Psoas muscle (tissue), 8 donors: Measurements from ENCODE around the gene PRCD. TPM values are rescaled to one million over a fixed set of nuclear protein-coding genes. Genes with fewer than 3 reads are reported as not detected.

Experiments
- ATAC-seq, 4 donors: fragments of 200-7000 bp; cut with Tn5 transposase; one replicate each; pipeline ENCODE4 v1.9.1; 2020; ENCODE audit warnings: moderate library complexity in 3 of 4, mild to moderate bottlenecking in 2 of 4
- DNase-seq, 2 donors: peaks; one replicate each; pipeline ENCODE4 v3.0.0-alpha.2; 2020
- H3K27ac ChIP-seq: fragments of 200-600 bp; one replicate; pipeline ENCODE4 v1.8.0; 2022
- H3K27me3 ChIP-seq, 3 donors: fragments of 200-600 bp in 1 of 3; one replicate each; pipeline versions ENCODE4 v1.6.1 to v1.8.0; 2013 to 2022; ENCODE audit warnings: low read length in 2 of 3, mild to moderate bottlenecking in 2 of 3, moderate library complexity in 1 of 3; ENCODE audit not compliant: insufficient read depth in 3 of 3
- H3K36me3 ChIP-seq, 2 donors: fragments of 200-600 bp in 1 of 2; one replicate each; pipeline versions ENCODE4 v1.6.1 to v1.8.0; 2013 to 2022; ENCODE audit warnings: low read depth in 1 of 2, mild to moderate bottlenecking in 1 of 2, moderate library complexity in 1 of 2; ENCODE audit not compliant: insufficient read depth in 1 of 2
- H3K4me1 ChIP-seq: fragments of 200-600 bp; one replicate; pipeline ENCODE4 v1.8.0; 2022
- H3K4me3 ChIP-seq: fragments of 200-600 bp; one replicate; pipeline ENCODE4 v1.8.0; 2022; ENCODE audit warnings: mild to moderate bottlenecking
- H3K9me3 ChIP-seq: fragments of 200-600 bp; one replicate; pipeline ENCODE4 v1.8.0; 2022
- WGBS, 3 donors: extraction: QIAGEN DNeasy Blood & Tissue Kit; methylation state at CpG; one replicate each; pipeline versions ENCODE4 v1.1.6 to v1.1.7; 2013; 5-methylcytosine and 5-hydroxymethylcytosine counted together
- intact Hi-C, 2 donors: fragments of 100-400 bp; cut with DNase I; formaldehyde crosslinking; loops; one replicate each; pipeline versions ENCODE4 v1.11.0 to v1.14.2; 2022
- polyA plus RNA-seq, 3 donors: library from polyadenylated mRNA; stranded (reverse); fragments of 200-250 nt; gene quantifications; one replicate each; pipeline ENCODE4 v1.2.3, GENCODE V29; 2013
- total RNA-seq, 4 donors: library from RNA; stranded (reverse); fragmentation: NEBNext Ultra II Directional in 2 of 4; extraction: Animal tissue kit (Norgen Biotek cat#: 25700) in 2 of 4; gene quantifications; one replicate each; pipeline versions ENCODE4 v1.2.1 to v1.2.4, GENCODE V29; 2021 to 2023
- TF ChIP-seq, protein P1 (sequence below): fragments of 200-600 bp; IDR thresholded peaks from one replicate; pipeline ENCODE4 v1.8.0; 2022; ENCODE audit warnings: antibody characterized with exemption
- donor health status: healthy with polysubstance abuse.
- donor health status: DM: no; HTN: no; CAD: no; lungs with moderate emphysema.
- donor health status: Bipolar disorder and iron deficiency.
- donor health status: healthy.
- donor health status: DM: yes; HTN: yes; CAD: no.
- donor health status: DM: no; HTN: no; CAD: no.
- donor health status: DM: no; HTN: no; CAD: no.
- donor health status: DM: yes; HTN: yes; CAD: no.

Gene PRCD
- total and polyA plus RNA-seq, 7 donors = 0.18 to 1.7 (median 1.3) TPM

DNA sequence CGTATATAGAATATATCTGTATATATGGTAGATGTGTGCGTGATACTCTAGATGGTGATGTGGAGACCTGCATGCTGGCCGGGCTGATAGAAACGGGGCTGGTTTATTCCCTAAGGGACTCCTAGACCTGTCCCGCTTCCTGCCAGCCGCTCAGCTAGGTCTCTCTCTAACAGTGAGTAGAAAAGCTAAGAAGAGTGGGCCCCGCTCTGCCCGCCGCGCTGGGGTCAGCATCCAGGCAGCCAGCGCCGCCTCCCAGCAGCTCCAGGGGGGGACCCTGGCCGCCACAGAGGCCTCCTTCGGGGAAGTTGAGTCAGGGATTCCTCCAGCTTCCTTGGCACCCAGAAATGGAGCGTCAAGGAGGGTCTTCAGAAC is 11.7 kb upstream of the PRCD start:
- Histone ChIP-seq H3K4me1 (peaks cover 41% of the 10 kb centered on the region), H3K36me3 (no peaks in the 10 kb centered on the region), H3K27me3 (peaks cover 0 to 1% (median 0%) of the 10 kb centered on the region in 3 donors), H3K9me3 (no peaks in the 10 kb centered on the region), H3K4me3 (peak overlapping the region; percentile 19), H3K27ac (peak overlapping the region; percentile 74)
- DNase-seq (no peak), ATAC-seq (no peak)
- intact Hi-C loops = no loop called here
- 58 to 76% (median 67%) methylated on average over 15 of the region's 15 CpGs for WGBS, 3 donors
- TF ChIP-seq, protein P1, sequence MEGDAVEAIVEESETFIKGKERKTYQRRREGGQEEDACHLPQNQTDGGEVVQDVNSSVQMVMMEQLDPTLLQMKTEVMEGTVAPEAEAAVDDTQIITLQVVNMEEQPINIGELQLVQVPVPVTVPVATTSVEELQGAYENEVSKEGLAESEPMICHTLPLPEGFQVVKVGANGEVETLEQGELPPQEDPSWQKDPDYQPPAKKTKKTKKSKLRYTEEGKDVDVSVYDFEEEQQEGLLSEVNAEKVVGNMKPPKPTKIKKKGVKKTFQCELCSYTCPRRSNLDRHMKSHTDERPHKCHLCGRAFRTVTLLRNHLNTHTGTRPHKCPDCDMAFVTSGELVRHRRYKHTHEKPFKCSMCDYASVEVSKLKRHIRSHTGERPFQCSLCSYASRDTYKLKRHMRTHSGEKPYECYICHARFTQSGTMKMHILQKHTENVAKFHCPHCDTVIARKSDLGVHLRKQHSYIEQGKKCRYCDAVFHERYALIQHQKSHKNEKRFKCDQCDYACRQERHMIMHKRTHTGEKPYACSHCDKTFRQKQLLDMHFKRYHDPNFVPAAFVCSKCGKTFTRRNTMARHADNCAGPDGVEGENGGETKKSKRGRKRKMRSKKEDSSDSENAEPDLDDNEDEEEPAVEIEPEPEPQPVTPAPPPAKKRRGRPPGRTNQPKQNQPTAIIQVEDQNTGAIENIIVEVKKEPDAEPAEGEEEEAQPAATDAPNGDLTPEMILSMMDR = no peak

DNA sequence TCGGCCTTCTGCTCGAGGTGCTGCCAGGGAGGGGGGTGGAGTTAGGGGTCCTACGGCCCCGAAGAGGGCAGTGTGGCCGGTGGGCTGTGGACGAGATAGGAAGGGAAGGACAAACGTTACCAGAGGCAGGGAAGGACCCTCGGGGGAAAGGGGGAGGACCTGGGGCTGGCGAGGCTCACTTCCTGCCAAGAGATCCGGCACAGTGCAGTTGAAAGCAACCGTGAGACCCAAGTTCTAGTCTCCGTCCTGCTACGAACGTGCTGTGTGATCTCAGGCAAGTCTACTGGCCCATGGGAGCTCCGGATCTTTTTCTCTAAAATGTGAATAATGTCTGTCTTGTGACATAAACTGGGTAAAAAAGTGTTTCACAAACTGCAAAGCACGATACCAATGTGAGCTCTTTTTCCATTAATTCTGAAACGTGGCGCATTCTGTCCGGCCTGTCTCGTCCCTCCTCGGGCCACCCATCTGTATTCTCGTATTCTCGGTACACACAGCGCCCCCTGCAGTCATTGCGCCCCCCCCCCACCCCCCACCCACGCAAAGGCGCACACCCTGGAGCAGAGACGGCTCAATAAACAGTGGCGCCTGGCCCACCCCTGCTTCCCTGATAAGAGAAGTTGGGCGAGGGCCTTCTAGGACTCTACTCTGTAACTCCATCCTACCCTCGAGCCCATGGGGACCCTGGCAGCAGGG is 11.2 kb upstream of the PRCD start:
- 46 to 50% (median 49%) methylated on average over 30 to 31 of the region's 31 CpGs for WGBS, 3 donors
- H3K27ac ChIP-seq = peak overlapping the region; percentile 74
- DNase-seq (peak in 1 of 2 donors; percentile 66), ATAC-seq (peak in 1 of 4 donors; percentile 4)
- TF ChIP-seq, protein P1 = no peak
- no peaks in the 10 kb centered on the region for H3K9me3 ChIP-seq
- intact Hi-C loops = no loop called here
- peaks cover 0 to 1% (median 0%) of the 10 kb centered on the region in 3 donors for H3K27me3 ChIP-seq
- peak overlapping the region; percentile 19 for H3K4me3 ChIP-seq
- H3K4me1 ChIP-seq = peaks cover 41% of the 10 kb centered on the region
- H3K36me3 ChIP-seq = no peaks in the 10 kb centered on the region

DNA sequence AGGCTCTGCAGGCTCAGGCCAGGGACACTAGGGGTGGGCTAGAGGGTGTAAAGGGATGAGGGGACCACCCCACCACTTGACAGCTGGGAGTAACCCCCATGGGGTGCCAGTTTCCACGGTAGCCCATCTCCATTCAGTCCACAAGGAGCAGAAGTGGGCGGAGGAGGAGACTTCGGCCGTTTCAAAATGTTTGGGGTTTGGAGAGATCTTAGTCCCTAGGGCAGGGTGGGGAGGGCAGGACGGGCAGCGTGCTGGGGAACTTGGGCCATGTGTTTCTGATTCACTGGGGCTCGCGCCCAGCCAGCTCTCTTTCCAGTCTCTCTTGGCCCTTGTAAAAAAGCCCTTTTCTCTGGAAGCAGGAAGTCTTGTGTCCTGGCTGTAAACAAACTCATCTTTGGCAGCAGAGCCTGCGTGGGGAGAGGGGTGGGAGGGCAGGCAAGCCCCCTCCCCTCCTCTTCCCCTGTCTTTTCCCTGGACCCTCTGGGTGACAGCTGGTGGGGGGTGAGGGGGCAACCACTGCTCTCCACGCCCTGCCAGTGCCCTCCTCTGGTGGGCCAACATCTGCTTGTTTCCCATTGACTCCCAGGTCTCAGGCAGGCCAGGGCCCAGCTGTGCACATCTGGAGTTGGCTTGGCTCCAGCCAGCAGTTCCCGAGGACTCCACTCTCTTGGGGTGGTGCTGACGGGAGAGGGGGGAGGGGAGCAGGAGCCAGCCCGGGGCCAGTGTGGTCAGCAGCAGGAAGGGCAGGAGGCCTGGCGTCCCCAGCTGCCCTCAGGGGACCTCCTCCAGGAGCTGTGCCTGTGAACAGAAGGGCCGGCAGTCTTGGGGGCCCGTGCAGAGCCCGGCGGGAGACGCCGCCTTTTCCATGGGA is 10.4 kb upstream of the PRCD start:
- Histone ChIP-seq H3K27ac (peak overlapping the region; percentile 74), H3K36me3 (no peaks in the 10 kb centered on the region), H3K27me3 (peaks cover 0 to 1% (median 0%) of the 10 kb centered on the region in 3 donors), H3K4me3 (peak overlapping the region; percentile 11), H3K4me1 (peaks cover 41% of the 10 kb centered on the region), H3K9me3 (no peaks in the 10 kb centered on the region)
- ATAC-seq (peak; percentile 45 to 74 (median 66)), DNase-seq (peak; percentile 89 to 94)
- TF ChIP-seq, protein P1 = no peak
- intact Hi-C loops = no loop called here
- WGBS, 3 donors = 27 to 36% (median 29%) methylated on average over 17 to 20 of the region's 20 CpGs

DNA sequence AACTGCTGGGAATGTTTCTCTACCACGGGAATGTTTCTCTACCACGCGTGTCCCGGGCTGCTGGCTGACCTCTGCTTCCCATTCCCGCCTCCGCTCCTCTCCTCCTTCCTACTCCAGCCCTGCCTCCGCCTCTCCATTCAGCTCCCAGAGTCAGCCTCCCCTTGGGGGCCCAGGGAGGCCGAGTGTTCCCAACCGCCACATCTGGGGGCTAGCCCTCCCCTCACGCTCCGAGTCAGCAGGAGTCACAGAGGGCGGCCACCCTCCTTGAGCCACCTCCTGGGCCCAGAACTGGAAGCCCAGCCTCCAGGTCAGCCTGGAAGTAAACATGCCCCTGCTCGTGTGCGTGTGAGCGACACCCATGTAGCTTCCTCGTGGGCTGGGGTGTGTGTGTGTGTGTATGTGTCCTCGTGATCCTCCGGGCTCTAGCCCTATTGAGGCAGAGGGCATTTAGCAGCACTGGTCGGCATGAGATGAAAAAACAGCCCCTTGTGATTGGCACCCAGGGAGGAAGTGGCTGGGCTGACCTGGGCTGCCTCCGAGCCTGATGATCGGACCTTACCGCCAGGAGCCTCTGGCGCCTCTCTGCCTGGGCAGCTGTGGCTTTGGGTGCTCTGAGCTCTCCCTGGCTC is 9.6 kb upstream of the PRCD start:
- DNase-seq (peak; percentile 81 to 92), ATAC-seq (peak; percentile 35 to 58 (median 49))
- Histone ChIP-seq H3K27me3 (peaks cover 0 to 1% (median 0%) of the 10 kb centered on the region in 3 donors), H3K4me1 (peaks cover 35% of the 10 kb centered on the region), H3K27ac (peak overlapping the region; percentile 74), H3K36me3 (no peaks in the 10 kb centered on the region), H3K4me3 (peak overlapping the region; percentile 11), H3K9me3 (no peaks in the 10 kb centered on the region)
- intact Hi-C loops = no loop called here
- TF ChIP-seq, protein P1 = no peak
- WGBS, 3 donors = 39 to 55% (median 42%) methylated on average over 23 of the region's 23 CpGs
